ENCODE data around the gene RAB36.

GRCh38 chr22:23168391-23169042 lies 23.2 kb downstream of the RAB36 start:
- no peak for TF ChIP-seq USF1 (IDR thresholded peaks at IDR 0.05)
- TF ChIP-seq REST (IDR thresholded peaks at IDR 0.05; ENCODE audit: low read depth), result no peak
- no peak for TF ChIP-seq EP300 (IDR thresholded peaks at IDR 0.05; ENCODE audit: borderline replicate concordance)
- TF ChIP-seq MAX (IDR thresholded peaks at IDR 0.05), result no peak
- TF ChIP-seq YY1 (IDR thresholded peaks at IDR 0.05; ENCODE audit: low read depth), result no peak
- no peak for TF ChIP-seq CREB1 (IDR thresholded peaks at IDR 0.05; ENCODE audit: low read depth)
- no peak for TF ChIP-seq TAF1 (IDR thresholded peaks at IDR 0.05; ENCODE audit: low read depth)
- no peak for TF ChIP-seq TEAD4 (IDR thresholded peaks at IDR 0.05)
- no peak for TF ChIP-seq RAD21 (IDR thresholded peaks at IDR 0.05; ENCODE audit: low read depth)
- no peak for TF ChIP-seq FOXM1 (IDR thresholded peaks at IDR 0.05; ENCODE audit: borderline replicate concordance, low read depth)
- no peak for TF ChIP-seq CEBPB (IDR thresholded peaks at IDR 0.05)
- TF ChIP-seq NFIC (IDR thresholded peaks at IDR 0.05), result no peak
- no peak for TF ChIP-seq EGR1 (IDR thresholded peaks at IDR 0.05)
